Measurements from ENCODE around the gene RAB11A. TPM values are rescaled to one million over a fixed set of nuclear protein-coding genes. Genes with fewer than 3 reads are reported as not detected.

RAB11A gene
- total RNA-seq: 119 TPM
- polyA plus RNA-seq: 118 TPM
- long read RNA-seq, donor 1, full-length matches to known transcripts: 5 of 5 reads
- long read RNA-seq, donor 1, partial matches to known transcripts: 0 of 5 reads
- long read RNA-seq, donor 1, other reads (novel, unspliced or antisense): 0 of 5 reads
- long read RNA-seq, donor 2: 0 reads
- long read RNA-seq, donor 3, full-length matches to known transcripts: 84 of 114 reads
- long read RNA-seq, donor 3, partial matches to known transcripts: 14 of 114 reads
- long read RNA-seq, donor 3, other reads (novel, unspliced or antisense): 16 of 114 reads
- long read RNA-seq, donor 4, full-length matches to known transcripts: 26 of 39 reads
- long read RNA-seq, donor 4, partial matches to known transcripts: 6 of 39 reads
- long read RNA-seq, donor 4, other reads (novel, unspliced or antisense): 7 of 39 reads
- long read RNA-seq, donor 5, full-length matches to known transcripts: 91 of 131 reads
- long read RNA-seq, donor 5, partial matches to known transcripts: 17 of 131 reads
- long read RNA-seq, donor 5, other reads (novel, unspliced or antisense): 23 of 131 reads
- long read RNA-seq, donor 6, full-length matches to known transcripts: 28 of 35 reads
- long read RNA-seq, donor 6, partial matches to known transcripts: 0 of 35 reads
- long read RNA-seq, donor 6, other reads (novel, unspliced or antisense): 7 of 35 reads
- long read RNA-seq, donor 7, full-length matches to known transcripts: 55 of 89 reads
- long read RNA-seq, donor 7, partial matches to known transcripts: 19 of 89 reads
- long read RNA-seq, donor 7, other reads (novel, unspliced or antisense): 15 of 89 reads
- long read RNA-seq, donor 8, full-length matches to known transcripts: 18 of 25 reads
- long read RNA-seq, donor 8, partial matches to known transcripts: 0 of 25 reads
- long read RNA-seq, donor 8, other reads (novel, unspliced or antisense): 7 of 25 reads
- long read RNA-seq, donor 9, full-length matches to known transcripts: 37 of 43 reads
- long read RNA-seq, donor 9, partial matches to known transcripts: 6 of 43 reads
- long read RNA-seq, donor 9, other reads (novel, unspliced or antisense): 0 of 43 reads
- long read RNA-seq, donor 10, full-length matches to known transcripts: 32 of 40 reads
- long read RNA-seq, donor 10, partial matches to known transcripts: 0 of 40 reads
- long read RNA-seq, donor 10, other reads (novel, unspliced or antisense): 8 of 40 reads

DNA sequence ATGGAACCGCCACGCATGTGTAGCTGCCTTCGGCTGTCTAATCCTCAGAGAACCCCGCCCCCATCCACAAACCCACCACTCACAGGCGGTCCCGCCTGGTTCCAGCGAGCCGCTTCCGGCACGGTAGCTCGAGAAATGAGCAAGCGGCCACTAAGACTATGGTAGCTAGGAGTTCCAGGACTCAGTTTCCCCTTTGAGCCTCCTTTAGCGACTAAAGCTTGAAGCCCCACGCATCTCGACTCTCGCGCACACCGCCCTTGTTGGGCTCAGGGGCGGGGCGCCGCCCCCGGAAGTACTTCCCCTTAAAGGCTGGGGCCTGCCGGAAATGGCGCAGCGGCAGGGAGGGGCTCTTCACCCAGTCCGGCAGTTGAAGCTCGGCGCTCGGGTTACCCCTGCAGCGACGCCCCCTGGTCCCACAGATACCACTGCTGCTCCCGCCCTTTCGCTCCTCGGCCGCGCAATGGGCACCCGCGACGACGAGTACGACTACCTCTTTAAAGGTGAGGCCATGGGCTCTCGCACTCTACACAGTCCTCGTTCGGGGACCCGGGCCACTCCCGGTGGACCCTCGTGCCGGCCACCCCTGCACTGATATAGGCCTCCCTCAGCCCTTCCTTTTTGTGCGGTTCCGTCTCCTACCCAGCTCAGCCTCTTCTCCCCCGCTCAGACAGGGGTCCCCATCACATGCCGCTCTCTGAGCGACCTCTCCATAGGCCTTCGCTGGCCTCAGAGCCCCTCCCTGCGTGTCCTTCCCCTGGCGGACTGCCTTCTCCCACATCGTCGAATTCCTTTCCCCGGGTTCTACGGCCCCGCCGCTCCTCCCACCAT is at the start of gene RAB11A:
Gene RAB11A, plus strand, starts transcription at position 366 of the 828 bp plus-strand sequence. Its CDS starts 95 bp downstream, at position 461.
- peak; percentile 90 to 98 (median 95) for DNase-seq (ENCODE audit: low read depth in 6 of 9, low spot score in 9 of 9)
- no peaks in the 10 kb centered on the region for H3K27me3 ChIP-seq (ENCODE audit: control insufficient read depth in 2 of 2, insufficient read depth in 1 of 2, low read length in 1 of 2)
- H3K36me3 ChIP-seq (ENCODE audit: control insufficient read depth in 2 of 2, insufficient read depth in 2 of 2, low read length in 1 of 2): no peaks in the 10 kb centered on the region
- peak within 1 kb of the TSS; percentile 85 to 97 for H3K4me3 ChIP-seq (ENCODE audit: low read length in 2 of 2)
- H3K27ac ChIP-seq (ENCODE audit: low read depth in 1 of 2, low read length in 1 of 2): peak within 1 kb of the TSS; percentile 96 to 98
- H3K9me3 ChIP-seq (ENCODE audit: control insufficient read depth in 2 of 2, insufficient read depth in 1 of 2, low read length in 1 of 2): peaks cover 0 to 6% of the 10 kb centered on the region in 2 donors
- no peaks in the 10 kb centered on the region for H3K4me1 ChIP-seq (ENCODE audit: control insufficient read depth in 2 of 2, insufficient read depth in 2 of 2, low read length in 2 of 2)
- under 1% methylated on average over 62 of the region's 62 CpGs for WGBS

DNA sequence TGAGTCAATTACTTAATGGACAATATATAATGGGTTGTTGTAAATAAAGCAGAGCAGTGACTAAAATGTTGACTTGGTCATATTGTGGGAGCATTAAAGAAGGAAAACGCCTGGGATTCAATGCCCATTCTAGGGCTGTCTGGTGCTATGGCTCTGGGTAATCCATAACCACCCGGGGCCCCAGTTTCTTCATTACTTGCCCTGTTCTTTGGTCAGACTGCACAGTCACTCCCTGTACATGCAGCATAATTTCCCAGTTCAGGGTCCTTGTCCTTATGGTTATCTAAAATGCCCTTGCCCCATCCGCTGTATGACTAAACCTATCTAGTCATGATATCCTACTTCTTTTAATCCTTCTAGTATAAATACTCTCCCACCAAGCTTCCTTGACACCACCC is 49.7 kb upstream of the RAB11A start:
- Histone ChIP-seq H3K4me1 (ENCODE audit: control insufficient read depth in 2 of 2, insufficient read depth in 2 of 2, low read length in 2 of 2) (peaks cover 8 to 9% of the 10 kb centered on the region in 2 donors), H3K9me3 (ENCODE audit: control insufficient read depth in 2 of 2, insufficient read depth in 1 of 2, low read length in 1 of 2) (no peaks in the 10 kb centered on the region), H3K36me3 (ENCODE audit: control insufficient read depth in 2 of 2, insufficient read depth in 2 of 2, low read length in 1 of 2) (no peaks in the 10 kb centered on the region), H3K27me3 (ENCODE audit: control insufficient read depth in 2 of 2, insufficient read depth in 1 of 2, low read length in 1 of 2) (no peaks in the 10 kb centered on the region), H3K27ac (ENCODE audit: low read depth in 1 of 2, low read length in 1 of 2) (peak overlapping the region; percentile 60 to 80), H3K4me3 (ENCODE audit: low read length in 2 of 2) (no peak overlapping the region)
- no peak for DNase-seq (ENCODE audit: low read depth in 6 of 9, low spot score in 9 of 9)
- 97% methylated on average over 3 of the region's 3 CpGs for WGBS

DNA sequence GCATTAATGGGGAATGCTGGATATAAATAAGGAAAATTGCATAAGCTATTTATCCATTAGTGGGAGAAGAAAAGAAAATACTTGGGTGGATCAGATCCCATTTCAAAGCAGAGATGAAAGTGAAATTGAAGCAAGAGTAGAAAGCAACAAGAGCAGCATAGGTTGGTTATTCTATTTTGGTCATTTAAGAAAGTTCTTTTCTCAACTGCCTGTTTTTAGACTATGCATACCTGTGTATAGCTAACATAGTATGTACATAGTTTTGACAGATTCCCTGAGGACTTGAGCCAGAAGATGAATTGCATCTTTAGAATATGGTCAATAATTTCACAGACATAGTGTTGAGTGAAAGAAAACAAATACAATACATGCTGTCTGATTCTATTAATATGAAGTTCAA is 48.2 kb upstream of the RAB11A start:
- Histone ChIP-seq H3K36me3 (ENCODE audit: control insufficient read depth in 2 of 2, insufficient read depth in 2 of 2, low read length in 1 of 2) (no peaks in the 10 kb centered on the region), H3K9me3 (ENCODE audit: control insufficient read depth in 2 of 2, insufficient read depth in 1 of 2, low read length in 1 of 2) (no peaks in the 10 kb centered on the region), H3K4me1 (ENCODE audit: control insufficient read depth in 2 of 2, insufficient read depth in 2 of 2, low read length in 2 of 2) (peaks cover 8 to 9% of the 10 kb centered on the region in 2 donors), H3K4me3 (ENCODE audit: low read length in 2 of 2) (no peak overlapping the region), H3K27ac (ENCODE audit: low read depth in 1 of 2, low read length in 1 of 2) (no peak overlapping the region), H3K27me3 (ENCODE audit: control insufficient read depth in 2 of 2, insufficient read depth in 1 of 2, low read length in 1 of 2) (no peaks in the 10 kb centered on the region)
- DNase-seq (ENCODE audit: low read depth in 6 of 9, low spot score in 9 of 9): no peak

DNA sequence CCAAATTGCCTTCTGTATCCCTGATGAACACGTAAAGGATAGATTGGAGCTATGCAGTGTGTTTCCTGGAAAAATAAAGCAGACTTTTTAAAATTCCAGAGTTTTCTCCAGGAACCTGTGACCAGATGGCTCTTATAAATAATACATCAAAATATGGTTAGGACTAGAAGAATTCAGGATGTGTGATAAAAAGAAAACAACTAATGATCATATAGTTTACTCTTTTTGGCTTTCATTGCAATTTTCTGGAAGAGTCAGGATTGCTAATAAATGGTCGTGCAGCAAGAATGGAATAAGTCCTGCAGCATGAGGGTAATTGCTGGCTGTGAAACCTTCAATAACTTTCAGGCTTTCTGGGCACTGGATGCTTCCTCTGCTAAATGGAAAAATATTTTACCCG is 47.0 kb upstream of the RAB11A start:
- H3K27me3 ChIP-seq (ENCODE audit: control insufficient read depth in 2 of 2, insufficient read depth in 1 of 2, low read length in 1 of 2): no peaks in the 10 kb centered on the region
- H3K27ac ChIP-seq (ENCODE audit: low read depth in 1 of 2, low read length in 1 of 2): no peak overlapping the region
- DNase-seq (ENCODE audit: low read depth in 6 of 9, low spot score in 9 of 9): no peak
- no peak overlapping the region for H3K4me3 ChIP-seq (ENCODE audit: low read length in 2 of 2)
- H3K4me1 ChIP-seq (ENCODE audit: control insufficient read depth in 2 of 2, insufficient read depth in 2 of 2, low read length in 2 of 2): peaks cover 8 to 13% of the 10 kb centered on the region in 2 donors
- no peaks in the 10 kb centered on the region for H3K36me3 ChIP-seq (ENCODE audit: control insufficient read depth in 2 of 2, insufficient read depth in 2 of 2, low read length in 1 of 2)
- no peaks in the 10 kb centered on the region for H3K9me3 ChIP-seq (ENCODE audit: control insufficient read depth in 2 of 2, insufficient read depth in 1 of 2, low read length in 1 of 2)
- WGBS: 97% methylated on average over 3 of the region's 3 CpGs

DNA sequence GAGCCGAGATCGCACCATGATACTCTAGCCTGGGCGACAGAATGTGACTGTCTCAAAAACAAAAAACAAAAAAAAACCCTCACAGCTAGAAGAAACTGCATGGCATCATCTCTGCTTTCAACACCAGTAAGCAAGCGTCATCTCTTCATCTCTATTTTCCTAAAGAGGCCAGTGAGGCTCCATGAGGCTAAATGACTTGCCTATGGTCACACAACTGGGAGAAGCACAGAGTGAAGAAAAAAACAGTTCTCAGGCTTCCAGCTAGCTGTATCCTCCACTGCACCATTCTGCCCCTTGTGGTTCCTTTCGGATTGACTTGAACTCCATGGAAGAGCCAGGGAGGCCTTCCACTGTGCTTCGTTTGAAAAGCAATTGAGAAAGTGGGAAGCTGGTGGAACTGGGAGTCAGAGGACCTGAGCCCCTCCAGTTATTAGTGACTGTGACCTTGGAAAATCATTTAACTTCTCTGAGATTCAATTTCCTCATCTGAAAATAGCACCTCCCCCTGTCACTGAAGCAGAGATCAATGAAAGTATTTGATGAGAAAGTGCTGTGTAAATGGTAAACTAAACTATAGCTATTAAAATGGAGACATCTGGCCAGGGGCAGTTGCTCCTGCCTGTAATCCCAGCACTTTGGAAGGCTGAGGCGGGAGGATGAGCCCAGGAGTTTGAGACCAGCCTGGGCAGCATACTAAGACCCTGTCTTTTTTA is 45.1 kb upstream of the RAB11A start:
- 92% methylated on average over 7 of the region's 7 CpGs for WGBS
- H3K4me3 ChIP-seq (ENCODE audit: low read length in 2 of 2): no peak overlapping the region
- H3K27me3 ChIP-seq (ENCODE audit: control insufficient read depth in 2 of 2, insufficient read depth in 1 of 2, low read length in 1 of 2): no peaks in the 10 kb centered on the region
- no peaks in the 10 kb centered on the region for H3K9me3 ChIP-seq (ENCODE audit: control insufficient read depth in 2 of 2, insufficient read depth in 1 of 2, low read length in 1 of 2)
- peaks cover 4 to 21% of the 10 kb centered on the region in 2 donors for H3K4me1 ChIP-seq (ENCODE audit: control insufficient read depth in 2 of 2, insufficient read depth in 2 of 2, low read length in 2 of 2)
- H3K36me3 ChIP-seq (ENCODE audit: control insufficient read depth in 2 of 2, insufficient read depth in 2 of 2, low read length in 1 of 2): no peaks in the 10 kb centered on the region
- peak in 1 of 9 donors; percentile 41 for DNase-seq (ENCODE audit: low read depth in 6 of 9, low spot score in 9 of 9)
- H3K27ac ChIP-seq (ENCODE audit: low read depth in 1 of 2, low read length in 1 of 2): no peak overlapping the region

DNA sequence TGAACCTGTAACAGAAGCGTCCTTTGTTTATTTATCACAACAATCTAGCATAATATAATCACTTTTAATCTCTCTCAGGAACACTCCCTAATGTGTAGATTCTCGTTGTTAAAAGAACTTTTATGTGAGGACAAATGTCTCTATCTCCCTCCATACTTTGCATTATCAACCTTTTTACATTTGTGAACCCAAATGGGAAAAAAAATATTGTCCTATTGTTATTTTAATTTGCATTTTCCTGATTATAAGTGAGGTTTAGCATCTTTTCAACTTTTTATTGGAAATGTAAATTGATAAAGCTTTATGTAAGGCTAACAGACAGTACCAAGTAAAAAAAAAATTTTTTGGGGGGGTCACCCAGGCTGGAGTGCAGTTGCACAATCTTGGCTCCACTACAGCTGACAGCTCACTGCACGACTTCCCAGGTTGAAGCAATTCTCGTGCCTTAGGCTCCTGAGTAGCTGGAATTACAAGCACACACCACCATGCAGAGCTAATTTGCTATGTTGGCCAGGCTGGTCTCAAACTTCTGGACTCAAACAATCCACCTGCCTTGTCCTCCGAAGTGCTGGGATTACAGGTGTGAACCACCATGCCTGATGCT is 44.2 kb upstream of the RAB11A start:
- no peak overlapping the region for H3K4me3 ChIP-seq (ENCODE audit: low read length in 2 of 2)
- H3K27ac ChIP-seq (ENCODE audit: low read depth in 1 of 2, low read length in 1 of 2): no peak overlapping the region
- DNase-seq (ENCODE audit: low read depth in 6 of 9, low spot score in 9 of 9): no peak
- no peaks in the 10 kb centered on the region for H3K36me3 ChIP-seq (ENCODE audit: control insufficient read depth in 2 of 2, insufficient read depth in 2 of 2, low read length in 1 of 2)
- WGBS: 94% methylated on average over 5 of the region's 5 CpGs
- no peaks in the 10 kb centered on the region for H3K27me3 ChIP-seq (ENCODE audit: control insufficient read depth in 2 of 2, insufficient read depth in 1 of 2, low read length in 1 of 2)
- peaks cover 0 to 20% of the 10 kb centered on the region in 2 donors for H3K4me1 ChIP-seq (ENCODE audit: control insufficient read depth in 2 of 2, insufficient read depth in 2 of 2, low read length in 2 of 2)
- no peaks in the 10 kb centered on the region for H3K9me3 ChIP-seq (ENCODE audit: control insufficient read depth in 2 of 2, insufficient read depth in 1 of 2, low read length in 1 of 2)

DNA sequence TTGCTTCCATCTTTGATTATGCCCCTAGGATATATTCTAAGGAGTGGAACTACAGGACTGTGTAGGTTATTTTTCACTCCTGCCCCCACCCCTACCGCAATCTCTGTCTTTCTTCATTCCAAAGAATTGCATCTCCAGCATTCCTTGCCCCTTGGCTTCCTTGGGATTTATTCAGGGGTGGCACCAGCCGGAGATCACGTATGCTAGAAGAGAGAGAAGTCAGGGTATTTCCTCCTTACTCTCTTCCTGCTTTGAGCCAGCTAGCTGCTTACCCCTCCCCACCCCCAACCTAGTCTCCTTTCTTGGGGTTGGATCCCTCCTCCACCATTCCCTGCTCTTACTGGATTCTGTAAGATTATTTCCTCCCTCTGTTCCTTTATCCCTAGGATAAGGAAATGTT is 42.2 kb upstream of the RAB11A start:
- Histone ChIP-seq H3K36me3 (ENCODE audit: control insufficient read depth in 2 of 2, insufficient read depth in 2 of 2, low read length in 1 of 2) (no peaks in the 10 kb centered on the region), H3K9me3 (ENCODE audit: control insufficient read depth in 2 of 2, insufficient read depth in 1 of 2, low read length in 1 of 2) (no peaks in the 10 kb centered on the region), H3K4me1 (ENCODE audit: control insufficient read depth in 2 of 2, insufficient read depth in 2 of 2, low read length in 2 of 2) (peaks cover 0 to 24% of the 10 kb centered on the region in 2 donors), H3K27me3 (ENCODE audit: control insufficient read depth in 2 of 2, insufficient read depth in 1 of 2, low read length in 1 of 2) (no peaks in the 10 kb centered on the region), H3K4me3 (ENCODE audit: low read length in 2 of 2) (no peak overlapping the region), H3K27ac (ENCODE audit: low read depth in 1 of 2, low read length in 1 of 2) (peak overlapping the region in 1 of 2 donors; percentile 18)
- 88% methylated on average over 3 of the region's 3 CpGs for WGBS
- DNase-seq (ENCODE audit: low read depth in 6 of 9, low spot score in 9 of 9): peak in 1 of 9 donors; percentile 35

Data from thymus (tissue), 14 donors.